Dendritic cell treated with granulocyte-macrophage colony-stimulating factor and Interleukin-4, amounts not matched to agents 40 ng/mL and 50 ng/mL, for 4 days (primary cell): ENCODE results near the gene FBXL7.

ENCODE experiments used
- H3K27ac Mint-ChIP-seq: one replicate; pipeline ENCODE4 v1.8.0; 2022; ENCODE audit warnings: mild to moderate bottlenecking, mixed read lengths
- H3K27me3 Mint-ChIP-seq: one replicate; pipeline ENCODE4 v1.8.0; 2022; ENCODE audit warnings: mild to moderate bottlenecking, mixed read lengths
- H3K36me3 Mint-ChIP-seq: one replicate; pipeline ENCODE4 v1.8.0; 2022; ENCODE audit warnings: low read depth, mixed read lengths
- H3K4me1 Mint-ChIP-seq: one replicate; pipeline ENCODE4 v1.8.0; 2022; ENCODE audit warnings: low read depth, mixed read lengths
- H3K4me3 Mint-ChIP-seq: one replicate; pipeline ENCODE4 v1.8.0; 2022; ENCODE audit warnings: mild to moderate bottlenecking, moderate library complexity, mixed read lengths
- H3K9me3 Mint-ChIP-seq: one replicate; pipeline ENCODE4 v1.8.0; 2022; ENCODE audit warnings: mixed read lengths
- intact Hi-C: fragments of 100-400 bp; cut with micrococcal nuclease; formaldehyde crosslinking; loops from one replicate; pipeline ENCODE4 v1.15.0; 2022

The FBXL7 gene

GRCh38 chr5:15566306-15566705, 66.3 kb downstream of the FBXL7 start:
- Mint-ChIP-seq H3K36me3 (no peaks in the 10 kb centered on the region), H3K27ac (no peak overlapping the region), H3K27me3 (no peaks in the 10 kb centered on the region), H3K9me3 (peaks cover 22% of the 10 kb centered on the region), H3K4me3 (no peak overlapping the region), H3K4me1 (no peaks in the 10 kb centered on the region)
- intact Hi-C loops = no loop called here

GRCh38 chr5:15566789-15567188, 66.8 kb downstream of the FBXL7 start:
- H3K9me3 Mint-ChIP-seq = peaks cover 20% of the 10 kb centered on the region
- no peaks in the 10 kb centered on the region for H3K27me3 Mint-ChIP-seq
- H3K4me1 Mint-ChIP-seq = no peaks in the 10 kb centered on the region
- H3K36me3 Mint-ChIP-seq = no peaks in the 10 kb centered on the region
- no peak overlapping the region for H3K27ac Mint-ChIP-seq
- intact Hi-C loops = no loop called here
- H3K4me3 Mint-ChIP-seq = no peak overlapping the region

- Mint-ChIP-seq H3K4me3 (no peak overlapping the region), H3K27me3 (no peaks in the 10 kb centered on the region), H3K36me3 (no peaks in the 10 kb centered on the region), H3K27ac (no peak overlapping the region), H3K9me3 (peaks cover 9% of the 10 kb centered on the region), H3K4me1 (no peaks in the 10 kb centered on the region)
- intact Hi-C loops = no loop called here
These were observed 70.5 kb downstream of the FBXL7 start for GRCh38 chr5:15570491-15570890.

- no peaks in the 10 kb centered on the region for H3K27me3 Mint-ChIP-seq
- intact Hi-C loops = no loop called here
- peaks cover 9% of the 10 kb centered on the region for H3K9me3 Mint-ChIP-seq
- H3K27ac Mint-ChIP-seq = no peak overlapping the region
- no peak overlapping the region for H3K4me3 Mint-ChIP-seq
- H3K36me3 Mint-ChIP-seq = no peaks in the 10 kb centered on the region
- H3K4me1 Mint-ChIP-seq = no peaks in the 10 kb centered on the region
These were observed 71.1 kb downstream of the FBXL7 start for GRCh38 chr5:15571081-15571480.

- H3K9me3 Mint-ChIP-seq = peaks cover 9% of the 10 kb centered on the region
- intact Hi-C loops = no loop called here
These were observed 71.6 kb downstream of the FBXL7 start for GRCh38 chr5:15571618-15572017.

GRCh38 chr5:15573590-15573989, 73.6 kb downstream of the FBXL7 start:
- Mint-ChIP-seq H3K4me1 (no peaks in the 10 kb centered on the region), H3K36me3 (no peaks in the 10 kb centered on the region), H3K9me3 (peaks cover 9% of the 10 kb centered on the region), H3K27ac (no peak overlapping the region), H3K27me3 (no peaks in the 10 kb centered on the region), H3K4me3 (no peak overlapping the region)
- intact Hi-C loops = no loop called here

More at GRCh38 chr5:15571618-15572017, 71.6 kb downstream of the FBXL7 start:
- Mint-ChIP-seq H3K4me3 (no peak overlapping the region), H3K27ac (no peak overlapping the region), H3K27me3 (no peaks in the 10 kb centered on the region), H3K4me1 (no peaks in the 10 kb centered on the region), H3K36me3 (no peaks in the 10 kb centered on the region)

- no peak overlapping the region for H3K27ac Mint-ChIP-seq
- intact Hi-C loops = no loop called here
- H3K9me3 Mint-ChIP-seq = peaks cover 9% of the 10 kb centered on the region
- H3K4me3 Mint-ChIP-seq = no peak overlapping the region
- no peaks in the 10 kb centered on the region for H3K27me3 Mint-ChIP-seq
- no peaks in the 10 kb centered on the region for H3K4me1 Mint-ChIP-seq
- H3K36me3 Mint-ChIP-seq = no peaks in the 10 kb centered on the region
These were observed 74.1 kb downstream of the FBXL7 start for GRCh38 chr5:15574128-15574527.

GRCh38 chr5:15574806-15575325, 74.9 kb downstream of the FBXL7 start:
- intact Hi-C loops = no loop called here
- Mint-ChIP-seq H3K27ac (no peak overlapping the region), H3K9me3 (peaks cover 15% of the 10 kb centered on the region), H3K36me3 (no peaks in the 10 kb centered on the region), H3K27me3 (no peaks in the 10 kb centered on the region), H3K4me3 (no peak overlapping the region), H3K4me1 (no peaks in the 10 kb centered on the region)

GRCh38 chr5:15575666-15576065, 75.7 kb downstream of the FBXL7 start:
- peaks cover 15% of the 10 kb centered on the region for H3K9me3 Mint-ChIP-seq
- no peak overlapping the region for H3K4me3 Mint-ChIP-seq
- intact Hi-C loops = no loop called here
- no peaks in the 10 kb centered on the region for H3K4me1 Mint-ChIP-seq
- no peaks in the 10 kb centered on the region for H3K36me3 Mint-ChIP-seq
- no peak overlapping the region for H3K27ac Mint-ChIP-seq
- H3K27me3 Mint-ChIP-seq = no peaks in the 10 kb centered on the region

- H3K36me3 Mint-ChIP-seq = no peaks in the 10 kb centered on the region
- no peak overlapping the region for H3K4me3 Mint-ChIP-seq
- H3K27me3 Mint-ChIP-seq = no peaks in the 10 kb centered on the region
- H3K27ac Mint-ChIP-seq = no peak overlapping the region
- peaks cover 23% of the 10 kb centered on the region for H3K9me3 Mint-ChIP-seq
- H3K4me1 Mint-ChIP-seq = no peaks in the 10 kb centered on the region
- intact Hi-C loops = no loop called here
These were observed 77.2 kb downstream of the FBXL7 start for GRCh38 chr5:15577132-15577531.

GRCh38 chr5:15577831-15578230, 77.9 kb downstream of the FBXL7 start:
- Mint-ChIP-seq H3K9me3 (peaks cover 30% of the 10 kb centered on the region), H3K27ac (no peak overlapping the region), H3K27me3 (no peaks in the 10 kb centered on the region), H3K4me3 (no peak overlapping the region), H3K36me3 (no peaks in the 10 kb centered on the region), H3K4me1 (no peaks in the 10 kb centered on the region)
- intact Hi-C loops = no loop called here

- H3K27me3 Mint-ChIP-seq = no peaks in the 10 kb centered on the region
- H3K36me3 Mint-ChIP-seq = no peaks in the 10 kb centered on the region
- peaks cover 45% of the 10 kb centered on the region for H3K9me3 Mint-ChIP-seq
- no peak overlapping the region for H3K27ac Mint-ChIP-seq
- no peak overlapping the region for H3K4me3 Mint-ChIP-seq
- intact Hi-C loops = no loop called here
- no peaks in the 10 kb centered on the region for H3K4me1 Mint-ChIP-seq
These were observed 79.4 kb downstream of the FBXL7 start for GRCh38 chr5:15579193-15579990.

GRCh38 chr5:15584528-15584927, 84.5 kb downstream of the FBXL7 start:
- Mint-ChIP-seq H3K36me3 (no peaks in the 10 kb centered on the region), H3K27me3 (no peaks in the 10 kb centered on the region), H3K4me1 (no peaks in the 10 kb centered on the region), H3K27ac (no peak overlapping the region), H3K4me3 (no peak overlapping the region), H3K9me3 (peaks cover 90% of the 10 kb centered on the region)
- intact Hi-C loops = no loop called here

GRCh38 chr5:15585128-15585527, 85.1 kb downstream of the FBXL7 start:
- Mint-ChIP-seq H3K27me3 (no peaks in the 10 kb centered on the region), H3K27ac (no peak overlapping the region), H3K4me3 (no peak overlapping the region), H3K9me3 (peaks cover 90% of the 10 kb centered on the region), H3K4me1 (no peaks in the 10 kb centered on the region), H3K36me3 (no peaks in the 10 kb centered on the region)
- intact Hi-C loops = no loop called here
